SW480 (cell line): ENCODE measurements around the gene KDM4C.

Source experiments
- DNase-seq: peaks from one replicate; pipeline ENCODE4 v3.0.0-alpha.2; 2016; ENCODE audit warnings: low spot score

The KDM4C gene

GRCh38 chr9:7211657-7212056 is 453.9 kb downstream of the KDM4C start:
- no peak for DNase-seq

DNA sequence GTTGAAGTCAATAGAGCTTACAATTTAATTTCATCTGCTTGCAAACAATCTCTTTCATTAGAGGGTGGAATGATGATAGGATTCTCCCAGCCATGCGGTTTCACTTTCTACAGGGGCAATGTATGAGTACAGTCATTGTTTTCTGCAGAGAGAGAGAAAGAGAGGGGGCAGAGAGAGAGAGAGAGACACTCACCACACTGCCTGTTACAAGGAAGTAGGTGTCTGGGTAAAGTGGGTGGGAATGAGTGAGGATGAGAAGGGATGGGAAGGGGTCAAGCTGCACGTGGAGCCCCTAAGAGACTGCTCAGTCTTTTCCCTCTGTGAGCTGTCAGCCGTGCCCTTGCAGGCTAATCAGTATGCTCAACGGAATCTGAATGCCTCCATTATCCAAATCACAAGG is 454.3 kb downstream of the KDM4C start:
- DNase-seq = no peak

GRCh38 chr9:7216004-7216841 is 458.4 kb downstream of the KDM4C start:
- DNase-seq = peak; percentile 11

DNA sequence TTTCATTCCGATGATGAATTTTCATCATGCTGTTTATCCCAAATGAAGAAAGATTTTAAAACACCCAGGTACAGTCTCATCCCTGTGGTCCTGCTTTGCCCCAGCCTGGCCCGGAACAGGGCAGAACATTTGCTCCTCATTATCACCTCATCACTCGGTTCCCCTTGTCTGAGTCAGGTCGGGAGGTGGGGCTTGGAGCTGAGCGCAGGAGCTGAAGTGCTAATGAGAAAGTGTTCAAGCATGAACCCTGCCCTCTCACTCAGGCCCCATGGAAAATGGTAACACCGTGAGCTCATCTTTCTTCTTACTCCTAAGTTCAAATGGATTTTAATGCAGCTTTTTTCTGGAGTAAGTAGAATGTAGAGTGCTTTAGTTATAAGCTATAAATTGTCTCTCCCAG is 466.2 kb downstream of the KDM4C start:
- DNase-seq = no peak
